WERI-Rb-1 (cell line): Measurements from ENCODE around the gene DOLPP1.
A peak's percentile ranks its signal among the peaks of the same experiment; 100 is the strongest.

ENCODE experiments used
- DNase-seq: peaks from one replicate; pipeline ENCODE4 v3.0.0-alpha.2; 2020
- H3K27ac ChIP-seq: fragments of 250-450 bp; sonication (Bioruptor Pico); 2 replicates; pipeline ENCODE4 v1.5.1; 2020; ENCODE audit warnings: mild to moderate bottlenecking, moderate library complexity
- H3K27me3 ChIP-seq: fragments of 250-450 bp; sonication (Bioruptor Pico); 2 replicates; pipeline ENCODE4 v1.5.1; 2021; ENCODE audit warnings: mild to moderate bottlenecking, low read depth, moderate library complexity; ENCODE audit not compliant: insufficient read depth, severe bottlenecking
- H3K36me3 ChIP-seq: fragments of 250-450 bp; sonication (Bioruptor Pico); 2 replicates; pipeline ENCODE4 v1.5.1; 2020; ENCODE audit warnings: mild to moderate bottlenecking, moderate library complexity
- H3K4me3 ChIP-seq: 2 replicates; pipeline ENCODE4 v1.5.1; 2011; ENCODE audit warnings: low read depth, mild to moderate bottlenecking, control low read depth, low read length
- H3K9me3 ChIP-seq: fragments of 250-450 bp; sonication (Bioruptor Pico); 2 replicates; pipeline ENCODE4 v1.5.1; 2021; ENCODE audit warnings: mild to moderate bottlenecking, moderate library complexity; ENCODE audit not compliant: severe bottlenecking
- CTCF ChIP-seq: IDR thresholded peaks from 2 replicates; pipeline ENCODE4 v1.5.1; 2011; ENCODE audit warnings: low read depth, mild to moderate bottlenecking, control low read depth, inconsistent platforms, low read length

DOLPP1 gene

GRCh38 chr9:129138476-129139232 lies 57.7 kb downstream of the DOLPP1 start:
- DNase-seq, result no peak
- no peak overlapping the region for H3K27ac ChIP-seq

GRCh38 chr9:129139233-129139992 lies 58.5 kb downstream of the DOLPP1 start:
- peaks cover 44% of the 10 kb centered on the region for H3K36me3 ChIP-seq
- DNase-seq, result peak; percentile 86

More at GRCh38 chr9:129138476-129139232, 57.7 kb downstream of the DOLPP1 start:
- Histone ChIP-seq H3K27me3 (no peaks in the 10 kb centered on the region), H3K9me3 (no peaks in the 10 kb centered on the region), H3K36me3 (peaks cover 41% of the 10 kb centered on the region), H3K4me3 (no peak overlapping the region)
- TF ChIP-seq CTCF, result no peak

GRCh38 chr9:129139993-129140396 lies 59.1 kb downstream of the DOLPP1 start:
- TF ChIP-seq CTCF, result no peak
- Histone ChIP-seq H3K36me3 (peaks cover 39% of the 10 kb centered on the region), H3K27me3 (no peaks in the 10 kb centered on the region), H3K9me3 (no peaks in the 10 kb centered on the region), H3K27ac (peak overlapping the region; percentile 92), H3K4me3 (peak overlapping the region; percentile 24)
- peak; percentile 78 for DNase-seq

More at GRCh38 chr9:129139233-129139992, 58.5 kb downstream of the DOLPP1 start:
- TF ChIP-seq CTCF, result peak; percentile 77
- Histone ChIP-seq H3K9me3 (no peaks in the 10 kb centered on the region), H3K27ac (peak overlapping the region; percentile 92), H3K27me3 (no peaks in the 10 kb centered on the region), H3K4me3 (peak overlapping the region; percentile 24)
